C4-2B (cell line): ENCODE measurements around the gene PNLDC1.

ENCODE experiments used
- H3K27ac ChIP-seq: fragments of 450-650 bp; 2 replicates; pipeline ENCODE4 v1.5.1; 2017
- CTCF ChIP-seq: fragments of 450-650 bp; conservative IDR thresholded peaks from 2 replicates; pipeline ENCODE4 v1.5.1; 2017; ENCODE audit warnings: mild to moderate bottlenecking
- ZFX ChIP-seq: fragments of 450-650 bp; IDR thresholded peaks from 2 replicates; pipeline ENCODE4 v1.6.1; 2017

Gene PNLDC1

DNA sequence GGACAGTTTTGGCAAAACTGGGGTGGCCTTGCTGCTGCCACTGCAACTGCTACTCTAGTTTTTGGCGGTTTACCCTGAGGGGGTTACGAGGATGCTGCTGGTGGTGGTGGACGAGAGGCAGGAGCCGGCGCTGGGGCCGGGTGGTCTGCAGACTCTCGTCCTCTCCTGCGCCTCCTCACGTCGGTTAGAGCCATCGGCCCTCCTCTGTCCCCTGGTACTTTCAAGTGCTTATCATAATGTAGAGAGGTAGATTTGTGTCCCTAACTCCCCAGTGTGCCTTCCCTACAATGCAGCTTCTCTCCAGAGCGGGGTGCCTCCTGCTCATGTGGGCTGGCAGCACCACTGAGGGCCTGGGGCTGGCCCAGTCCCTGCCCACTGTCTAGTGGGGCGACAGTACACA lies 25.9 kb downstream of the PNLDC1 start:
- TF ChIP-seq ZFX (no peak), CTCF (no peak)
- H3K27ac ChIP-seq: no peak overlapping the region

- TF ChIP-seq ZFX: no peak
- TF ChIP-seq CTCF: no peak
- H3K27ac ChIP-seq: no peak overlapping the region
Measured at GRCh38 chr6:159826968-159827647, 27.0 kb downstream of the PNLDC1 start.

DNA sequence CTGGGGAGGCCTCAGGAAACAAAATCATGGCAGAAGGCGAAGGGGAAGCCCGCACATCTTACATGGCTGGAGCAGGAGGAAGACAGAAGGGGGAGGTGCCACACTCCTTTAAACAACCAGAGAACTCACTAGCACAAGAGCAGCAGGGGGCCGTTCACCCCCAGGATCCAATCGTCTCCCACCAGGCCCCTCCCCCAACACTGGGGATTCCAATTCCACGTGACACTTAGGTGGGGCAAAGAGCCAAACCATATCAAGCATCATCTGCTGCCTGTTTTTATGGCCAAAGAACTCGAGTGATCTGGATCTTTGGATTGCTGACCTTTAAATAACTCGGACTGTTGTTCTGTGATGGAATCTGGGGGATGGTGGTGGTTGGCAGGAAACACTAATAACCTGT lies 28.0 kb downstream of the PNLDC1 start:
- TF ChIP-seq CTCF (no peak), ZFX (no peak)
- H3K27ac ChIP-seq: no peak overlapping the region

DNA sequence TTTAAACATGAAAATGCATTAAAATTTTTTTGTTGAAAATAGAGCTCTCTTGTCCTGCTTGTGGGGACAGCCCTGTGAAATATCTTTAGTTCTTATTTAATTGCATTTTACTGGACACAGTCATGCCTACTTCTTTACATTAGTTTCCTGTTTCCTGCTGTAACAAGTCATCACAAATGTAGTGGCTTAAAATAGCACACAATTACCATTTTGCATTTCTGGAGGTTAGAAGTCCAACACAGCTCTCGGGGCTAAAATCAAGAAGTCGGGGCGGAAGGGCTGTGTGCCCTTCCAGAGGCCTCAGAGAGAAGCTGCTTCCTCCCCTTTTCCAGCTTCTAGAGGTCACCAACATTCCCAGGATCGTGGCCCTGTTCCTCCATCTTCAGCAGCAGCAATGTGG lies 29.4 kb downstream of the PNLDC1 start:
- H3K27ac ChIP-seq: no peak overlapping the region
- TF ChIP-seq CTCF (no peak), ZFX (no peak)

DNA sequence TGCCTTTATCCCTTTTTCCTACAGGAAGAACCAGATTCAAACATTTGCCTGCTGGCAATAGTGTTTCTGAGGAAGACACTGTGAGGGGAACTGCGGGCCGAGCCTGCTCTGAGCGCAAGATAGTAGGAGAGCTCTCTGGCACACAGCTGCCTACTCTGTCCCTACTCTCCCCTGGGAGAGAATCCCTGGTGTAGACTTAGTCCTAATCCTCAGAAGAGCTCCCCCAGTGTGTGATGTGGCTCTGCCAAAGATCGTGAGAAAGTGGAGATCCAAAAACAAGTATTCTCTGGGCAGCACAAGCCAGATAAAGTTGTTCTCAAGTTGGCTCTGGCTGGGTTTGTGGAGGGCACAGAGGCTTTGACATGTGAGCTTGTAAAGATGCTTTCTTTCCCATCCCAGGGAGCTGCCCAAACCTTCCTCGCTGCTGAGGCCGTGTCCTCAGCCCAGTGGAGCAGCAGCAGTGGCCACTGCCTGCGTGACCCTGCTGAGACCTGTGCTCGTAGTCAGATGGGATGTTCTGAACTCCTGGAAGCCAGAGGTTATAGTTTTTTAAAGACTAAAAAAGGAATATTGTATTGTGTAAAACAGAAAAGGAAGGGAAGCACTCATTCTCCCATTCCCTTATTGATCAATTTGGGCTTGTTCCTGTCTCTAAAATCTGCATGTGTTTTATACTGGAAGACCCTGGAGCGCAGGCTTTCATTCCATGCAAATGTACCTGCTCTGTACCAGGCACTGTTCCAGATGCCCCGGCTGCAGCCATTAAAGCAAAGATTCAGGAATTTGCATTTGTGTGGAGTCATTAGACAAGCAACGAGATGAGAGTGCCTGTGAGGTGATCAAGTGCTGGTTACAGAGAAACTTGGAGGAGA lies 30.7 kb downstream of the PNLDC1 start:
- no peak overlapping the region for H3K27ac ChIP-seq
- TF ChIP-seq ZFX: no peak

DNA sequence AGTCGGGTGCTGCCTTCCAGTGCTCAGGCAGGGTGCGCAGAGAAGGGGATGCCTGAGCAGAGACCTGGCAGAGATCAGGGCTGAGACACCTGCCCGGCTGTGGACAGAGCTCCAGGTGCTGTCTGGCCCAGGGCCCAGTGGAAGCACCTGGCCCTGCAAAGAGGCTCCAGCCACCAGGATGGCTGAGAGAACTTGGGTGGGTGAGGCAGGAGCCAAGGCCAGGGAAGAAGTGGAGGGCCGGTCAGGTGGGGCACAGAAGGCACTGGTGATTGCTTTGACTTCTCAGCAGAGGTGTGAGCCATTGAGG lies 31.2 kb downstream of the PNLDC1 start:
- no peak for TF ChIP-seq CTCF
- no peak for TF ChIP-seq ZFX
- H3K27ac ChIP-seq: no peak overlapping the region

- H3K27ac ChIP-seq: no peak overlapping the region
- TF ChIP-seq ZFX (no peak), CTCF (no peak)
Measured at GRCh38 chr6:159832946-159833345, 32.9 kb downstream of the PNLDC1 start.
